ENCODE data around the gene SCGB1C2. TPM values are rescaled to one million over a fixed set of nuclear protein-coding genes. Genes with fewer than 3 reads are reported as not detected.

SCGB1C2 gene
- total RNA-seq, 1 donor: not detected

Other genes with a start within 250 kb of the SCGB1C2 start
- 0.10 TPM for gene DOC2B, start 44.1 kb downstream of the SCGB1C2 start, total RNA-seq
- 1.5 TPM for gene RPH3AL, start 215.2 kb downstream of the SCGB1C2 start, total RNA-seq